GM12892 (cell line): ENCODE measurements around the gene RRBP1.

Experiments used
- POLR2A ChIP-seq: IDR thresholded peaks from 2 replicates; pipeline ENCODE4 v1.6.1; 2011; ENCODE audit warnings: low read depth, low read length, control low read depth
- POLR2AphosphoS5 ChIP-seq: IDR thresholded peaks from 2 replicates; pipeline ENCODE4 v1.6.1; 2011; ENCODE audit warnings: low read depth, low read length, control low read depth
- TAF1 ChIP-seq: IDR thresholded peaks from 2 replicates; pipeline ENCODE4 v1.6.1; 2011; ENCODE audit warnings: low read depth, mild to moderate bottlenecking, control low read depth, low read length, borderline replicate concordance

- TF ChIP-seq POLR2AphosphoS5 (no peak), POLR2A (no peak), TAF1 (no peak)
Measured at GRCh38 chr20:17665756-17666155, 16.3 kb downstream of the RRBP1 start.
